ENCODE results near the gene CREBBP.

DNA sequence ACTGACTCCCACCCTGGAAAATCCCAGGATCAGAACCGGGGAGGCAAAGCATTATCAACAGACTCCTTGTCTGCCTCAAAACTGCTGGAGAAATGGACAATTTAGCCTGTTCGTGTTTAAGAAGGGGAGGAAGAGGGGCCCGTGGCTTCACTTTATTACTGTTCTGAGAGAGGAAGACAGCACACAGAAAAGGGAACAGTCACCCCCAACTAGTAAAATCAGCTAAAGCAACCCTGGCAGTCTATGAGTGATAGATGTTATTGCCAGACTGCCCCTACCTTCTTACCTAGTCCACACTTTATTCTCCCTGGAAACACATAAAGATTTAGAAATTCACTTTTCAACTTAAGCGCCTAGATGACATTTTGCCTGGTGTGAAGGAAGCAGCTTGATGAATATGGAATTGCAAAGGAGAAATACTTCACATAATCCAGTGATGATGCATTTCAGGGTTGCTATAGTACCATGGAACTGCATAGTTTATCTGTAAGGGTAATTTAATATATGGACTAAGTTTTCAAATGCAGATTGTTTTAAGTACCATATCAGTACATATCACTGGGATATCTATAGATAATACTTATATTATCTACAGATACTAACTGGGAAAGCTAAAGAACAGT, 126.3 kb downstream of the CREBBP start:
- TF ChIP-seq, protein P1, sequence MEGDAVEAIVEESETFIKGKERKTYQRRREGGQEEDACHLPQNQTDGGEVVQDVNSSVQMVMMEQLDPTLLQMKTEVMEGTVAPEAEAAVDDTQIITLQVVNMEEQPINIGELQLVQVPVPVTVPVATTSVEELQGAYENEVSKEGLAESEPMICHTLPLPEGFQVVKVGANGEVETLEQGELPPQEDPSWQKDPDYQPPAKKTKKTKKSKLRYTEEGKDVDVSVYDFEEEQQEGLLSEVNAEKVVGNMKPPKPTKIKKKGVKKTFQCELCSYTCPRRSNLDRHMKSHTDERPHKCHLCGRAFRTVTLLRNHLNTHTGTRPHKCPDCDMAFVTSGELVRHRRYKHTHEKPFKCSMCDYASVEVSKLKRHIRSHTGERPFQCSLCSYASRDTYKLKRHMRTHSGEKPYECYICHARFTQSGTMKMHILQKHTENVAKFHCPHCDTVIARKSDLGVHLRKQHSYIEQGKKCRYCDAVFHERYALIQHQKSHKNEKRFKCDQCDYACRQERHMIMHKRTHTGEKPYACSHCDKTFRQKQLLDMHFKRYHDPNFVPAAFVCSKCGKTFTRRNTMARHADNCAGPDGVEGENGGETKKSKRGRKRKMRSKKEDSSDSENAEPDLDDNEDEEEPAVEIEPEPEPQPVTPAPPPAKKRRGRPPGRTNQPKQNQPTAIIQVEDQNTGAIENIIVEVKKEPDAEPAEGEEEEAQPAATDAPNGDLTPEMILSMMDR (IDR thresholded peaks at IDR 0.05): no peak
- TF ChIP-seq POLR2AphosphoS5 (IDR thresholded peaks at IDR 0.05): no peak
- no peak for TF ChIP-seq EP300 (IDR thresholded peaks at IDR 0.05)

All from suprapubic skin (tissue), 4 donors.